ENCODE data around the gene EHMT1. TPM values are rescaled to one million over a fixed set of nuclear protein-coding genes. Genes with fewer than 3 reads are reported as not detected.

EHMT1 gene
- total RNA-seq, 1 donor from 2014 or later: 39.5 TPM

GRCh38 chr9:137784641-137785513 is 166.1 kb downstream of the EHMT1 start:
- no peak for DNase-seq (ENCODE audit: low spot score)

GRCh38 chr9:137785704-137786161 is 166.9 kb downstream of the EHMT1 start:
- DNase-seq (ENCODE audit: low spot score): no peak

- no peak for DNase-seq (ENCODE audit: low spot score)
These were observed 167.7 kb downstream of the EHMT1 start for GRCh38 chr9:137786511-137786920.

GRCh38 chr9:137787381-137787780 is 168.6 kb downstream of the EHMT1 start:
- DNase-seq (ENCODE audit: low spot score): no peak

- no peak for DNase-seq (ENCODE audit: low spot score)
These were observed 169.1 kb downstream of the EHMT1 start for GRCh38 chr9:137787786-137788505.

- no peak for DNase-seq (ENCODE audit: low spot score)
These were observed 169.9 kb downstream of the EHMT1 start for GRCh38 chr9:137788561-137789294.

GRCh38 chr9:137789295-137789895 is 170.6 kb downstream of the EHMT1 start:
- DNase-seq (ENCODE audit: low spot score): no peak

GRCh38 chr9:137791947-137792346 is 173.1 kb downstream of the EHMT1 start:
- no peak for DNase-seq (ENCODE audit: low spot score)

- DNase-seq (ENCODE audit: low spot score): no peak
These were observed 174.5 kb downstream of the EHMT1 start for GRCh38 chr9:137793196-137793841.

- no peak for DNase-seq (ENCODE audit: low spot score)
These were observed 176.4 kb downstream of the EHMT1 start for GRCh38 chr9:137795156-137795666.

GRCh38 chr9:137797206-137798120 is 178.7 kb downstream of the EHMT1 start:
- no peak for DNase-seq (ENCODE audit: low spot score)

- DNase-seq (ENCODE audit: low spot score): no peak
These were observed 179.3 kb downstream of the EHMT1 start for GRCh38 chr9:137798142-137798541.

GRCh38 chr9:137798901-137799629 is 180.3 kb downstream of the EHMT1 start:
- no peak for DNase-seq (ENCODE audit: low spot score)

GRCh38 chr9:137799630-137799983 is 180.8 kb downstream of the EHMT1 start:
- DNase-seq (ENCODE audit: low spot score): no peak

- no peak for DNase-seq (ENCODE audit: low spot score)
These were observed 181.6 kb downstream of the EHMT1 start for GRCh38 chr9:137800196-137801022.

GRCh38 chr9:137801023-137801319 is 182.2 kb downstream of the EHMT1 start:
- no peak for DNase-seq (ENCODE audit: low spot score)

- DNase-seq (ENCODE audit: low spot score): no peak
These were observed 183.2 kb downstream of the EHMT1 start for GRCh38 chr9:137802021-137802420.

GRCh38 chr9:137802521-137803243 is 183.9 kb downstream of the EHMT1 start:
- DNase-seq (ENCODE audit: low spot score): peak; percentile 13

All from umbilical cord (tissue), 2 donors.